K562 (cell line): ENCODE measurements around the gene OR10D3. TPM values are rescaled to one million over a fixed set of nuclear protein-coding genes. Genes with fewer than 3 reads are reported as not detected.

ENCODE experiments used
- AFF4 ChIP-seq: sonication (generic); formaldehyde crosslinking; IDR thresholded peaks from 2 replicates; pipeline ENCODE4 v1.8.0; 2023; ENCODE audit warnings: mild to moderate bottlenecking, missing genetic modification reagents
- CAMTA2 ChIP-seq: fragments of 250-450 bp; sonication (Bioruptor Pico); conservative IDR thresholded peaks from 2 replicates; pipeline ENCODE4 v1.5.1; 2022
- MTF1 ChIP-seq: fragments of 250-450 bp; sonication (Bioruptor Pico); IDR thresholded peaks from 2 replicates; pipeline ENCODE4 v1.9.0; 2021; ENCODE audit warnings: moderate library complexity, mild to moderate bottlenecking, inconsistent platforms, borderline replicate concordance
- PHF20 ChIP-seq: fragments of 450-650 bp; IDR thresholded peaks from 2 replicates; pipeline ENCODE4 v1.6.1; 2018; ENCODE audit not compliant: partially characterized antibody
- PPARD ChIP-seq: fragments of 250-450 bp; sonication (Bioruptor Pico); IDR thresholded peaks from 2 replicates; pipeline ENCODE4 v1.8.0; 2022; ENCODE audit warnings: inconsistent platforms, mild to moderate bottlenecking, moderate library complexity
- SAFB2 ChIP-seq: fragments of 200-400 bp; formaldehyde crosslinking; IDR thresholded peaks from 2 replicates; pipeline ENCODE4 v1.6.1; 2018; ENCODE audit warnings: borderline replicate concordance, low read length, low read depth, moderate library complexity; ENCODE audit not compliant: severe bottlenecking
- SLC30A9 ChIP-seq: fragments of 250-450 bp; sonication (Bioruptor Pico); IDR thresholded peaks from 2 replicates; pipeline ENCODE4 v1.8.0; 2022; ENCODE audit warnings: mild to moderate bottlenecking, moderate library complexity
- SMC3 ChIP-seq: conservative IDR thresholded peaks from 2 replicates; pipeline ENCODE4 v1.6.1; 2011; ENCODE audit warnings: low read depth, low read length, improper control_type of control experiment; ENCODE audit not compliant: insufficient read depth
- SNIP1 ChIP-seq: fragments of 450-650 bp; IDR thresholded peaks from 2 replicates; pipeline ENCODE4 v1.7.1; 2017; ENCODE audit warnings: low read depth, mild to moderate bottlenecking
- SRF ChIP-seq, 2 experiments: fragments of 250-450, 450-650 bp in 1 of 2; sonication (Bioruptor Pico) in 1 of 2; sonication (generic) in 1 of 2; formaldehyde crosslinking; IDR thresholded peaks; 2 replicates each; pipeline versions ENCODE4 v1.5.0 to v1.5.1; 2020 to 2022; ENCODE audit warnings: mild to moderate bottlenecking in 1 of 2, missing genetic modification reagents in 1 of 2
- TAF15 ChIP-seq: fragments of 200-400 bp; formaldehyde crosslinking; IDR thresholded peaks from 2 replicates; pipeline ENCODE4 v1.6.1; 2017; ENCODE audit warnings: mild to moderate bottlenecking, low read depth, low read length, moderate library complexity
- TARDBP ChIP-seq: fragments of 450-650 bp; IDR thresholded peaks from 2 replicates; pipeline ENCODE4 v1.6.1; 2016
- ZC3H8 ChIP-seq: fragments of 450-650 bp; IDR thresholded peaks from 2 replicates; pipeline ENCODE4 v1.6.1; 2017
- ZFX ChIP-seq: sonication (generic); formaldehyde crosslinking; IDR thresholded peaks from 2 replicates; pipeline ENCODE4 v1.8.0; 2022; ENCODE audit warnings: mild to moderate bottlenecking, missing genetic modification reagents, moderate library complexity
- ZKSCAN1 ChIP-seq: fragments of 150-350 bp; IDR thresholded peaks from 2 replicates; pipeline ENCODE4 v1.6.1; 2016; ENCODE audit warnings: low read depth, low read length
- ZNF384 ChIP-seq: IDR thresholded peaks from 2 replicates; pipeline ENCODE4 v1.6.1; 2012; ENCODE audit warnings: low read depth, low read length, improper control_type of control experiment
- ZNF431 ChIP-seq: sonication (generic); formaldehyde crosslinking; IDR thresholded peaks from 2 replicates; pipeline ENCODE4 v1.8.0; 2022; ENCODE audit warnings: mild to moderate bottlenecking, missing genetic modification reagents
- ZNF518B ChIP-seq: fragments of 250-450 bp; sonication (Bioruptor Pico); IDR thresholded peaks from 2 replicates; pipeline ENCODE4 v1.5.0; 2021; ENCODE audit warnings: mild to moderate bottlenecking, moderate library complexity
- polyA plus RNA-seq, 8 experiments: library from polyadenylated mRNA; depleted of rRNA in 4 of 8; stranded (reverse) in 5 of 8; unstranded in 3 of 8; fragments of >200 nt; fragmentation: Nextera tagmentation in 2 of 8; fragmentation: Illumina TruSeq in 1 of 8; extraction: Ambion mirVana in 2 of 8; extraction: Trizol in 1 of 8; gene quantifications; 2 replicates each; pipeline versions ENCODE4 v1.2.1 to v1.2.3, GENCODE V29; 2011 to 2014; ENCODE audit warnings: inconsistent platforms in 1 of 8, missing spikeins in 1 of 8
- total RNA-seq, 7 experiments: library from RNA; depleted of rRNA in 6 of 7; stranded (reverse); fragments of >200 nt in 6 of 7; fragmentation: Illumina TruSeq in 2 of 7; extraction: Trizol in 2 of 7; gene quantifications; 2 replicates each; pipeline versions ENCODE4 v1.2.1 to v1.2.3, GENCODE V29; 2011 to 2021; ENCODE audit warnings: low replicate concordance in 1 of 7
- TF ChIP-seq, protein P1 (sequence below): fragments of 250-450 bp; sonication (Bioruptor Pico); IDR thresholded peaks from 2 replicates; pipeline ENCODE4 v1.8.0; 2021; ENCODE audit warnings: moderate library complexity, mild to moderate bottlenecking, inconsistent platforms
- TF ChIP-seq, protein P2 (sequence below): fragments of 250-450 bp; sonication (Bioruptor Pico); IDR thresholded peaks from 2 replicates; pipeline ENCODE4 v1.4.0; 2020; ENCODE audit warnings: mild to moderate bottlenecking

OR10D3 gene
- total and polyA plus RNA-seq, 9 of the 15 experiments (the other 6 are each of a cell fraction or from before 2014, with no cell fraction given): 0.07 to 2.9 (median 0.80) TPM; not detected in 1

DNA sequence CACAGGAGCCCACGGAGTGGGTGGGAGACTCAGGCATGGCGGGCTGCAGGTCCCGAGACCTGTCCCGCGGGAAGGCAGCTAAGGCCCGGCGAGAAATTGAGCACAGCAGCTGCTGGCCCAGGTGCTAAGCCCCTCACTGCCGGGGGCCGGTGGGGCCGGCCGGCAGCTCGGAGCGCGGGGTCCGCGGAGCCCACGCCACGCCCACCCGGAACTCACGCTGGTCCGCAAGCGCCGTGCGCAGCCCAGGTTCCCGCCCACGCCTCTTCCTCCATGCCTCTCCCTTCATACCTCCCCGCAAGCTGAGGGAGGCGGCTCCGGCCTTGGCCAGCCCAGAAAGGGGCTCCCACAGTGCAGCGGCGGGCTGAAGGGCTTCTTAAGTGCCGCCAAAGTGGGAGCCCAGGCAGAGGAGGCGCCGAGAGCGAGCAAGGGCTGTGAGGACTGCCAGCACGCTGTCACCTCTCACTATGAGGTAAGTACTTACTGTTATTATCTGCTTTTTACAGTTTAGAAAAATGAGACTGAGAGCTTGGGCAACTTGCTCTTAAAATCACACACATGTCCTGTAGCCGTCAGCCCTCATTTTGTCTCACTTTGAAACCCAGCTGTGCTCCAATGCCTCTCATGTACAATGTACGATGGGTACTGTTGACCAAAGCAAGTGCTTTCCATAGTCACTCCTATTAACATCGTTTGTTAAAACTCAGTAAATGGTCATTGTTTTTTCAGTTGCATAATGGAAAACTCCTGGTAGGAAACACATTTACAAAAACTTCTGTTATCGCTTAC is 12.2 kb upstream of the OR10D3 start (continued):
- TF ChIP-seq PPARD (CRISPR knock-in tag) (no peak), SNIP1 (no peak), ZNF384 (no peak), ZNF431 (CRISPR knock-in tag) (no peak), ZC3H8 (no peak), ZFX (CRISPR knock-in tag) (peak; percentile 56; the same call in 1 of the 2 replicates), MTF1 (CRISPR knock-in tag) (no peak), SMC3 (no peak), TAF15 (no peak), SLC30A9 (CRISPR knock-in tag) (no peak), AFF4 (CRISPR knock-in tag) (0 out of 2 replicates have a peak, but pooled peaks have one; percentile 4), PHF20 (peak; percentile 33), SAFB2 (no peak), ZNF518B (CRISPR knock-in tag) (no peak), ZKSCAN1 (no peak), CAMTA2 (CRISPR knock-in tag) (no peak), SRF (CRISPR knock-in tag; IDR thresholded peaks at IDR 0.05) (peak in 1 of 2 experiments; percentile 75; a peak in 1 of 4 replicates), TARDBP (peak; percentile 22; the same call in 1 of the 2 replicates)
- TF ChIP-seq, protein P1, sequence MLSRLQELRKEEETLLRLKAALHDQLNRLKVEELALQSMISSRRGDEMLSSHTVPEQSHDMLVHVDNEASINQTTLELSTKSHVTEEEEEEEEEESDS (CRISPR knock-in tag): no peak
- TF ChIP-seq, protein P2, sequence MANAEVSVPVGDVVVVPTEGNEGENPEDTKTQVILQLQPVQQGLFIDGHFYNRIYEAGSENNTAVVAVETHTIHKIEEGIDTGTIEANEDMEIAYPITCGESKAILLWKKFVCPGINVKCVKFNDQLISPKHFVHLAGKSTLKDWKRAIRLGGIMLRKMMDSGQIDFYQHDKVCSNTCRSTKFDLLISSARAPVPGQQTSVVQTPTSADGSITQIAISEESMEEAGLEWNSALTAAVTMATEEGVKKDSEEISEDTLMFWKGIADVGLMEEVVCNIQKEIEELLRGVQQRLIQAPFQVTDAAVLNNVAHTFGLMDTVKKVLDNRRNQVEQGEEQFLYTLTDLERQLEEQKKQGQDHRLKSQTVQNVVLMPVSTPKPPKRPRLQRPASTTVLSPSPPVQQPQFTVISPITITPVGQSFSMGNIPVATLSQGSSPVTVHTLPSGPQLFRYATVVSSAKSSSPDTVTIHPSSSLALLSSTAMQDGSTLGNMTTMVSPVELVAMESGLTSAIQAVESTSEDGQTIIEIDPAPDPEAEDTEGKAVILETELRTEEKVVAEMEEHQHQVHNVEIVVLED (CRISPR knock-in tag): peak; percentile 23; the same call in 1 of the 2 replicates
